HG03469 (cell line): Measurements from ENCODE around the gene SRPRA.
"Not testable (repeated sequence)": the region's sequence is repeated elsewhere in the genome, so short reads cannot be mapped to it uniquely, and the experiment has no call there.

Experiments
- ATAC-seq: cut with Tn5 transposase; IDR thresholded peaks from one replicate; pipeline ENCODE4 v1.9.1; 2021; ENCODE audit warnings: mild to moderate bottlenecking, moderate library complexity, moderate number of reproducible peaks; ENCODE audit not compliant: unreplicated experiment

SRPRA gene, protein sequence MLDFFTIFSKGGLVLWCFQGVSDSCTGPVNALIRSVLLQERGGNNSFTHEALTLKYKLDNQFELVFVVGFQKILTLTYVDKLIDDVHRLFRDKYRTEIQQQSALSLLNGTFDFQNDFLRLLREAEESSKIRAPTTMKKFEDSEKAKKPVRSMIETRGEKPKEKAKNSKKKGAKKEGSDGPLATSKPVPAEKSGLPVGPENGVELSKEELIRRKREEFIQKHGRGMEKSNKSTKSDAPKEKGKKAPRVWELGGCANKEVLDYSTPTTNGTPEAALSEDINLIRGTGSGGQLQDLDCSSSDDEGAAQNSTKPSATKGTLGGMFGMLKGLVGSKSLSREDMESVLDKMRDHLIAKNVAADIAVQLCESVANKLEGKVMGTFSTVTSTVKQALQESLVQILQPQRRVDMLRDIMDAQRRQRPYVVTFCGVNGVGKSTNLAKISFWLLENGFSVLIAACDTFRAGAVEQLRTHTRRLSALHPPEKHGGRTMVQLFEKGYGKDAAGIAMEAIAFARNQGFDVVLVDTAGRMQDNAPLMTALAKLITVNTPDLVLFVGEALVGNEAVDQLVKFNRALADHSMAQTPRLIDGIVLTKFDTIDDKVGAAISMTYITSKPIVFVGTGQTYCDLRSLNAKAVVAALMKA

DNA sequence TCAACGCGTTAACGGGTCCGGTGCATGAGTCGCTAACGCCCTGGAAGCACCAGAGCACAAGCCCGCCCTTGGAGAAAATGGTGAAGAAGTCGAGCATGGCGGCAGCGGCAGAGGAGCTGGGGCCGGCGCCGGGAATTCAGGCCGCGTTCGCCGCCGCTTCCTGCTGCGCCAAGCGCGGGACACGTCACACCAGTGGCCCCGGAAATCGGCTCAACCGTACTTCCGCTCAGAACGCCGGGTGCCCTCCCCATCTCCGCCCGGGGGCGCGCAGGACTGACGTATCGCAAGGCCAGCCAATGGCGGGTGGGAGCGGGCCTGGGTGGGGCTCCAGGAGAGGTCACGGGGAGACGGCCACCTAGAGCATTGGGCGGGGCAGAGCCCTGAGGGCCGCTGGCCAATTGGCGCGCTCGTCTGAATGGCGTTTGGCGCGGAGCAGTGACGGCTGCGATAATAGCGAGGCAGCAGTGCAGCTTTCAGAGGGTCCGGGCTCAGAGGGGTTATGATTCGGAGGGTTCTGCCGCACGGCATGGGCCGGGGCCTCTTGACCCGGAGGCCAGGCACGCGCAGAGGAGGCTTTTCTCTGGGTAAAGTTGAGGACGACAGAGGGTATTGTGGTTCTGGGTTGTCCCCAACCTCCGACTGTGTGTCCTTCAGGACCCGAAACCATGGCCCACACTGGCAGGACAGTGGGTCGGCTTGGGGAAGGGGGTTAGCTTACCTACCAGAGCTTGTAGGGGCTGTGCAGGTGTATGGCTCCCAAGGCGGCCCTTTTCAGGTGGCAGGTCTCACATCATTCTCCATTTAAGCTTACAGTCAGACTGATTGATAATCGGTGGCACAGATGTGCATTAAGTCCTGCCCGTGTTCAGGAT, at the start of gene SRPRA, which contains the start of gene FOXRED1:
TSS of gene SRPRA (minus strand) at position 188 of the 872 bp plus-strand sequence. CDS start at position 97, 91 bp downstream.
TSS of gene FOXRED1 (plus strand) at position 447 of the 872 bp plus-strand sequence. CDS start at position 500, 53 bp downstream.
- peak; percentile 98 for ATAC-seq

DNA sequence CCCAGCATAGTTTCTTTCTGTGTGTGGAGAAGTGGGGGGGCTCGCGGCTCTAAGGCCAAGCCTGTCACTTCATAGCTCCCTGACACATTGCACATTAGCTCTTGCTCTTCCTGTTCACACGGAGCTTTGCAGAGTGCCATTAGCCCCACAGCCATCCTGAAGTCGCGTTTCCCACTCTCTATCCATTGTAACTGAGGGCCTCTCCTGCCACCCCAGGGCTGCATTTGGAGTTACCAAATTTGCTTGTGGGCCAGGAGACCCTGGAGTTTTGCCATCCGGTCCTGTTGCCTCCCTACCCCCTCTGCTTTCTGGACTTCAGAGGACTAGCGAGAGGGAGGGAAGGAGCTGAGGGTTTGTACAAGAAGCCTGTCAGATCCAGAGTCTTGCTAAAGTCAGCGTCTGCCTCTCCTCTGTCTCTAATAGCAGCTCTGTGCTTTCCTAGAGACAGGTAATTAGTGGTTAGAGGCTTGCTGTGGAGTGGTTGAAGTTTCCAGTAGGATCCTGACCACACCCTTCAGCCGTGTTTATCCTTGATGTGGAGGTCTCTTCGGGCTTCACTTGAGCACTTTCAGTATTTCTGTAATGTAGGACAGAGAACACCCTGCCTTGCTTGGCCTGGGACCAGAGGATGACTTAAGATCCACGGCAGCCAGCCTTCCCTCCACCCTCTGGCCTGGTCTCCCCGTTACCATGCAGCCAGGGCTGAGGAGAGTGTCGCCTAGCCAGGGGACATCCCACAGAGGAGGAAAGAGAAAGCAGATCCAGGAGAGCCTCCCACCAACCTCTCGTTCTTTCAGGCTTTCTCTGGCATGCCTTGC, 49.3 kb upstream of the SRPRA start:
- ATAC-seq = no peak

DNA sequence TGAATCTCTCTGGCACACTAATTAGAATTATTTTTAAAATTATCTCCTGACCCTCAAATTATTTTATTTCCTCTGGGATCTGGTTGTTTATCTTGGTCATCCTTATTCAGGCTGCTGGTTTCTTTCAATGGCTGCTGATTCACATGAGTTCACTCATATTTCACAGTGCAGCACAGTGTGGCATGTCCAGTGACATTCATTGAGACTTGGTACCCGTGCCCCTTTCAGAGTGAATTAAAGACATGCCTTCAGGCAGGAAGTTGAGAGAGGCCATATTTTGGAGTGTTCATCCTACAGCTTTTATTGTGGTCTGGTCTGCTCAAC, 48.7 kb upstream of the SRPRA start:
- no peak for ATAC-seq

DNA sequence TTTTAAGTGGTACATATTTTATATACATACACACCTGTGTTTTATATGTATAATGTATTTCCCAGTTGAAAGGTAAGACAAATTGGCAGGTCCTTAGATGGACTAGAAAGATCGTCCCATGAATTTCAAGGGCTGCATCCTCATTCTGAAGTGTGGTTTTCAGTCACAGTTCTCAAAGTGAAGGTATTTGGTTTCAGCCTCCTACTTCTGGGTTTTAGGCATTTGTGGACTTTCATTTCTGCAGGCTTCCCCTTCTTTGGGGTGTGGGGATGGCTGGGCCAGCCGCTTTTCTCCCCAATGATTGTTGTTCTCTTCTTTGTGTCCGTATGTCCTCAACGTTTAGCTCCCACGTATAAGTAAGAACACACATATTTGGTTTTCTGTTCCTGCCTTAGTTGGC, 45.1 kb upstream of the SRPRA start:
- no peak for ATAC-seq

DNA sequence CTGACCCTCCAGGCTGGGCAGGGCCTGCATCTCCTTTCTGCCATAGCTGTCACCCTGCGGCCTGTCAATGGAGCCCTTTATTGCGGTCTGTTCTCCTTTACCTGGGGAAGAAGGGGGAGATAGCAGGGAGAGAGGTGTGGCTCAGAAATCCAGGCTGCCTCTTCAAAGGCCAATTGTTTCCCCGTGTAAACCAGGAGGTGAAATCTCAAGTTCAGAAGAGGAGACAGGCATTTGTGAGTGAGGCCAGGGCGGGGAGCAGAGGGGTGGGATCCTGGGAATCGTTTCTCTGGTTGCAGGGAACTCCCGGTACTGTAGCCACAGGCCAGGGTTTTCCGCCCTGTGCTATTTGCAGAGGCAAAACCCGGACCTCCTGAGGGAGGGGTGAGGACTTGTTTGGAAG, 44.3 kb upstream of the SRPRA start:
- no peak for ATAC-seq

DNA sequence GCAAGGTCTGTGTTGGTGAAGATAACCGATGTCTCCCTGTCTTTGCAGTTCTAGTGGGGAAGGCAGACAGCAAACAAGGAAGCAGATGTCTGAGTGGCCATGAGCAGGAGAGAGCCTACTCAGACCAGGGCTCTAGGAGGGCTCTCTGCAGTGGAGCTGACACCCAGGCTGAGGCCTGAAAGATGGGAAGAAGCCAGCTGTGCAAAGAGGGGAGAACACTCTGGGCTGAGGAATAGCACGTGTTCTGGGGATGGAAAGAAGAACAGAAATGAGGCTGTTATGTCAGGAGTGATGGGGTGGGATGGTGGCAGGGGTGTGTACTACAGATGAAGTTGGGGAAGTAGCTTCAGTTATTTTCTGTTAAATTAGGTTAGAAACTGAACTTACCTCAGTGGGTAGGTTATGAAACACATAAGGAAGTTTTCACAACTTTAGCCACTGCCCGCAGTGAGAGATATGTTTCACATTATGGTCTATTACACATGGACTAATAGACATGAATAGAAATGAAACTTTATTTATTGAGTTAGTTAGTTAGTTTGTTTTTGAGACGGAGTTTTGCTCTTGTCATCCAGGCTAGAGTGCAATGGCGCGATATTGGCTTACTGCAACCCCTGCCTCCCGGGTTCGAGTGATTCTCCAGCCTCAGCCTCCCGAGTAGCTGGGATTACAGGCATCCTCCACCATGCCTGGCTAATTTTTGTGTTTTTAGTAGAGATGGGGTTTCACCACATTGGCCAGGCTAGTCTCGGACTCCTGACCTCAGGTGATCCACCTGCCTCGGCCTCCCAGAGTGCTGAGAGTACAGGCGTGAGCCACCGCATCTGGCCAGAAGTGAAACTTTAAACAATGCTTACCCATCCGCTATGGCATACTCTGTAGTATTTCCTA, 43.0 kb upstream of the SRPRA start:
- peak; percentile 40 for ATAC-seq

DNA sequence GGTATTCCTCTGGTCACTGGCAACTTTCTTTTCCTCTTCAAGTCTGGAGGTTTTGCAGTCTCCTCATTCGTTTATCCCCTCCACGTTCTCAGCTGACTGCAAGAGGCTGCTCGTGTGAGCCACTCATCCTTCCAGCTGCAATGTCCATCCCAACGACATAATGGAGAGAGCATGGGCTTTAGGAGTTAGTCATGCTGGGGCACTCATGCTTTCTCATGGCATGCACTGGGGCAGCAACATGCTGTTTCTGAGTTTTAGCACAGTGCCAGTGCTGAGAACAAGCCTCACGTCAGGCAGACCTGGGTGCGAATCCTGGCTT, 42.3 kb upstream of the SRPRA start:
- ATAC-seq = no peak

DNA sequence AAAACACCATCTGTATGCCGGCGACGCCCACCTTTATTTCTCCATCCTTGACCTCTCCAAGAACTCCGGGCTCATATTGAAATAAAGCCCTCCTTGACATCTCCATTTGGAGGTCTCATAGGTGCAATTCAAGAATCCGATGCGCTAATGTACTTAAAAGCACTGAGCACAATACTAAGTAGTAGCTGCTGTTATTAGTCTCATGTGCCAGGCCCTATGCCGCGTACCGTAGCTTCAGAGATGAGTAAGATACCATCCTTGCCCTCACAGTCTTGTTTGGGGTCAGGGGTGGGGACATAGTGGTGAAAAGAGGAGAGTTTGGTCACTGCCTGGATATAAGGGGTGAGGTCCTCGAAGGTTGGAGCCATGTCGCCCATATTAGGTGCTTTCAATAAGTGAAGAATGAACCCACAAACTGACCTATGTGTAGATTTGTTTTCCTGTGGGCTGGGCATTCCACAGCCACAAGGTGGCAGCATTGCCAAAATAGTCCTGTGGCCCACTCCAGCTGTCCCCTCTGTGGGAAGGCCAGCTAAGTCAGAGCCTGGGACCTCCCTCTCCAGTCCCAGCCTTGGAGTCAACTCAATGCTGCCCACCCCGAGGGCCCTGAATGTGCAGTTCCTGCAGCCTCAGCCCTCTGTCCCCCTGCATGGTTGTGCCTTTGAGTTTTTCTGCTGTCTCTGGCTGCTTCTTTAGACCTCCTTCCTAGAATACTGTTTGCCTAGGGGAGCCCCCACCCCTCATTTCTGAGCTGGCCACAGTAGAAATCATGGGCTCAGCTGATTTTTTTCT, 41.7 kb upstream of the SRPRA start:
- ATAC-seq = no peak

DNA sequence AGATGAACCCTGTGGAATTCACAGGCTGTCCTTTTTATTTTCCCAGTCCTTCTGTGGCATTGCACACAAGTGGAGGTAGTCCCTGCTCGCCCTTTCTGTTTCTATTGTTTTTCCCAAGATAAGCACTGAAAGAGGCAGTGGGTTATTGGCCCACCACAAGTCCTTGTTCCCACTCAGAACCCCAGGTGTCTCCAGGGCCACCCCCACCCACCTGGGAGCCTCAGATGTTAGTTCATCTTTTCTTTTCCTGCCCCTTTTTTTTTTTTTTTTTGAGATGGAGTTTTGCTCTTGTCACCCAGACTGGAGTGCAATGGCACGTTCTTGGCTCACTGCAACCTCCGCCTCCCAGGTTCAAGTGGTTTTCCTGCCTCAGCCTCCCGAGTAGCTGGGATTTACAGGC, 40.1 kb upstream of the SRPRA start:
- not testable (repeated sequence) for ATAC-seq

DNA sequence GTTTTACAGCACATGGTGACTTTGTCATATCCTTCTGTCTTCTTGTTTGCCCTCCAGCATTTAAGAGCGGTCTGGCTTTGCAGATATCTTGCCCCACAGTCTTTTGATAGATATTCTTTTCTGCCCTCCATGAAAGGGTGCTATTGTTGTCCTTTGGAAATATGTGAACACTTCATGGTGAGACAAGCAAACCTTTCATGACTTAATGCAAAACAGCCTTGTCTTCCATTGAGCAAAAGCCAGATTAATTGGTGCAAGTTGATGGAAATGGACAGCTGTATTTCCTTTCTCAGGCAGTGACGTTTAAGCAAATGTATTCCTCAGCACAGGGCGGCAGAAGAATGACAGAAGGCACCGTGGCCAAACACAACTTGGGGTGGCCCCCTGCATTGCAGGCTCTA, 39.6 kb upstream of the SRPRA start:
- no peak for ATAC-seq

DNA sequence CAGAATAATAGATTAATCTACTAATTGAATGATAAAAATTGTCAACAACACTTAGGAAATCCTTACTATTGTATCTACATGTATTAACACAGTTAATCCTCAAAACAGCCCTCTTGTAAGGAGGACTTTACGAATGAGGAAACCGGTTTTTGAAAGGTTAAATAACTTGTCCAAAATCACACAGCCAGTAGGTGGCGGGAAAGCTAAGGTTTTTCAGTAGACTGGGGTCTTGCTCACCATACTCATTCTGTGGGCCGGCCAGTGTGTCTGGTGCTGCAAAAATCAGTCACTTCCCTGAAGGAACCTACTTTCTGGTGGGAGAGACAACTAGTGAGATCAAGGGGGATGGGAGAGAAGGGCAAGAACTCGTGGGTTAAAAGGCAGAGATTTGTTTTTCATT, 39.0 kb upstream of the SRPRA start:
- ATAC-seq = no peak

DNA sequence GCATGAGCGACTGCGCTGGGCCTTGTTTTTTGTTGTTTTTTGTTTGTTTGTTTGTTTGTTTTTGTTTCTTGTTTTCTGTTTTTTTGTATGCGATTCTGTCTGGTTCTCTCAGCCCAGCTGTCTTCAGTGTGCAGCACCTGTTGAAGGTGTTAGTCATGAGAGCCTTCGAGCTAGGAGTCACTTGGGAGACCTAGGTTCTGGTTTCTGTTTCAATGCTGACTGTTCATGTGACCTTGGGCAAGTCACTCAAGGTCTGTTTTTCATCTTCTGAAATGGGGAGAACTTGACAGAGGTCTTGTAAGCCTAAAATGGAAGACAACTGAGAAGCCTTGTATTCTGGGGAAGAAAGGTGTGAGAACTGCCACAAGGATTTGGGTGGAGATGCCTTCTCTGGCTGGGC, 37.0 kb upstream of the SRPRA start:
- peak; percentile 63 for ATAC-seq

DNA sequence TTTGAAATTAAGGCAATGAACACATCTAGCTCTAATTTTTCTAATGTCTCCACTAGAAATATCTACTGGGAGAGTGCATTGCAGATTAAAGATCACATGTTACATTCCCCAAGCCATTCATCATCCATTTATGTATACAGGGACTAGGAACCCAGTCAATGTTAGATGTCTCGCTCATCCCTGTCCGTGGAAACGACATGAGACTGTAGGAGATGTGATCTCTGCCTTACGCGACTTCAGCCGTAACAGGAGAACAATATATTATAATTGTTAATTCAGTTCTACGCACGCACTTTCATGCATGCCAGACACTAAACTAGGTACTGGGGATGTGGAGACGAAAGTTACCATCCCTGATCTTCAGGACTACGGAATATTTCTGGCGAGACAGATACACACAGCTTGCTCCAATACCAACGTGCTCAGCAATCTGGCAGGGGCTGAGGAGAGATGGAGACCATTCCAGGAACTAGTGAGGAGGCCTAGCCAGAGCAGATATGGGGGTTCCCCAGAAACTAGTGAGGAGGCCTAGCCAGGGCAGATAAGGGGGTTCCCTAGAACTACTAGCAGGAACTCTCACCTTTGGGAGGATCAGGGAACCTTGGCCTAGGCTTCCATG, 35.9 kb upstream of the SRPRA start:
- no peak for ATAC-seq

DNA sequence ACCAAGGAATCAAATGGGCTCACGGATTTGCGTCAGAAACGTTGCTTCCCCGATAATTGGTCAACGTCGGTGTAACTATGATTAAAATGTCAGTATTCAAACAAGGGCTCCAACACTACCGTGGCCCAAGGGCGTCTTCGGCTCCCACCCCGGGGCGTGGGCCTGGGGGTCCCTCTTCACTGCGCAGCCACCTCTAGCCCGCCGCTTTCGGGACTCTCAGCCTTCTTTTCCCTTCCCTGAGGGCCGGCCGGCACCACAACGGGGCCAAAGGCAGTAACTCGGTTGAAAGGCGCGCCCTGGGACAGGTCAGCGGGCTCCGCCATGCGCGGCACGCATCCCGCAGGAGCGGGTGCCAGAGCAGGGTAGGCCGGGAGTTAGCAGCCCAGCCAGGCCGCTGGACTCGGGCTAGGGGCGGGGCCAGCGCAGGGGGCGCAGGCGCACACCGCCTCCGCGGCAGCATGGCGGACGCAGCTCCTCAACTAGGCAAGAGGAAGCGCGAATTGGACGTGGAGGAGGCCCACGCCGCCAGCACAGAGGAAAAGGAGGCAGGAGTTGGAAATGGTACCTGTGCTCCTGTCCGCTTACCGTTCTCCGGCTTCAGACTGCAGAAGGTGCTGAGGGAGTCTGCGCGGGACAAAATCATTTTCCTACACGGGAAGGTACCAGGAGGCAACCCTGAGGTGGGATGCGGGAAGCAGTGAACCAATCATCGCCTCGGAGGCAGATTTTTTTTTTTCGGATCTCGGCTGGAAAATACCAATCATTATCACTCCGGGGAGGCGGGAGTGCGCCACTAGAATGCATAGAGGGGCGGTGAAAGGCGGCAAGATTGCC, 35.1 kb upstream of the SRPRA start, which contains the start of gene DCPS:
TSS of gene DCPS (plus strand) at position 438 of the 834 bp plus-strand sequence. CDS start at position 459, 21 bp downstream.
- ATAC-seq = peak; percentile 73

DNA sequence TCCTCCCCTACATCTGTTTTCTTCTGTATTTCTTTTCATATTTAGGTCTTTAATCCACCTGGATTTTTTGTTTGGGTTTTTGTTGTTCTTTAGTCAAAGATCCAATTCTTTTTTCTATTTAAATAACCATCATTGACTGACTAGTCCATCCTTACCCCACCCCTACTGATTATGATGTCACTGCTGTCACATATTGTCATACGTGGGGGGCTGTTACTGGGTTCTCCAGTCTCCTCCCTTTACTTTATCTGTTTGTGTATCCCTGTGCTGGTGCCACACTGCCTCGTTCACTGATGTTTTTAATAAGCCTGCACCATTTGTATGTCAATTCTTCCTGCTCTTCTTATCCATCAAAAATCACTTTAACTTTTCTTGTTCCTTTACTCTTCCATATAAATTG, 28.3 kb upstream of the SRPRA start:
- ATAC-seq = no peak

DNA sequence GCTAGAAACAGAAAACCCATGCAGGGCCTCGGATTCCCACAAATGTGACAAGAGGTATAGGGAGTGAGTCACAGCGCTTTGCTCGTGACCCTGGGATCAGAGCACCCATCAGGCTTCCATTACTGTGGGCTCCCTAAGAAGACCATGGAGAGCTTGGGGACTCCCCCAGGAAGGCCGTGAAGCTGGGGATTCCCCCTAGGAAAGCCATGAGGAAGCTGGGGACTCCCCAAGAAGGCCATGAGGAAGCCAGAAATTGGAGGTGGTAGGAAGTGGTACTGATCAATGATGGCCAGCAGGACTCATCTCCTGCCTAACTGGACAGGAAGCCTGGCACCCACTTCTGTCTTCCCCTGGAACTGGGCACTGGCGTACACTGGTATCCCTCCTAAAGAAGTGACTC, 25.0 kb upstream of the SRPRA start:
- ATAC-seq = no peak

DNA sequence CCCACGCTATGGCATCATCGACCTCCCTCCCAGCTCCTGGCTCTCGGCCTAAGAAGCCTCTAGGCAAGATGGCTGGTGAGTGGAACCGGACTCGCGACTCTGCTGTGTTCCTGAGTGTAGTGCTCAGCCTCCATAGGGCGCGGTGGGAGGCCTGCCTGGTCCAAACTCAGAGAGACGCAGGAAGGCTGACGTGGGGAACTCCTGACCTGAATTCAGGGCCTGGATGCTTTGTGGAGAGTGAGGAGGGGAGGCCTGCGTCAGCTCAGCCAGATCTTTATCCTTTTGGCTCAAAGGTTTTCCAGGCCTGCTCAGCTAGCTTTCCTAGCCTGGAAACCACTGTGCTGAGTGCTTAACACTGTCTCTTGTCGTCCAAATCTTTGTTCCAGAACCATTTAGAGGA, 22.2 kb upstream of the SRPRA start:
- ATAC-seq = no peak

DNA sequence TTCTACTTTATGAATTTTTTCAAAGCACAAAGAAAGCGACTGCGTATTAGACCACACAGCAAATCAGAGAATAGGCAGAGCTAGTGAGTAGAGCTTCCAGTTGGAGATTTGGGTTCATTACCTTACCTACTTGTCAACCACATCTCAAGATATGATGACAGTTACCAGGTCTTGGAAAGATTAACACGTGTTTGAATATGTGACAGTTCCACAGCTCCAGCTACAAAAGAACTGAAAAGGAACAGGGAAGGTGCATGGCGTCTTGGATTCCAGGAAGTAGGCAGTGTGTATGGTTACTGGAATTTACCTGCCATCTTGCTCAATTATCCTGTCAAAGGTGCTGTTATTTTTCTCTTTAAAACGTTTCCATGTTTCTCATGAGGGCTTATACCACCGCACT, 19.5 kb upstream of the SRPRA start:
- ATAC-seq = no peak
